Fibroblast of lung (primary cell): Measurements from ENCODE around the gene CCDC61.

Experiments used
- EZH2 ChIP-seq: IDR thresholded peaks from 2 replicates; pipeline ENCODE4 v1.5.1; 2012; ENCODE audit warnings: low read length, control low read depth, mild to moderate bottlenecking; ENCODE audit errors: missing control alignments
- TF ChIP-seq, protein P1 (sequence below), 2 donors: IDR thresholded peaks in 1 of 2; conservative IDR thresholded peaks in 1 of 2; 1 replicate in 1 of 2; 2 replicates in 1 of 2; pipeline ENCODE4 v1.5.1; 2011 to 2012; ENCODE audit warnings: low read length in 2 of 2, control low read depth in 1 of 2, inconsistent platforms in 1 of 2, low read depth in 1 of 2, mild to moderate bottlenecking in 1 of 2

DNA sequence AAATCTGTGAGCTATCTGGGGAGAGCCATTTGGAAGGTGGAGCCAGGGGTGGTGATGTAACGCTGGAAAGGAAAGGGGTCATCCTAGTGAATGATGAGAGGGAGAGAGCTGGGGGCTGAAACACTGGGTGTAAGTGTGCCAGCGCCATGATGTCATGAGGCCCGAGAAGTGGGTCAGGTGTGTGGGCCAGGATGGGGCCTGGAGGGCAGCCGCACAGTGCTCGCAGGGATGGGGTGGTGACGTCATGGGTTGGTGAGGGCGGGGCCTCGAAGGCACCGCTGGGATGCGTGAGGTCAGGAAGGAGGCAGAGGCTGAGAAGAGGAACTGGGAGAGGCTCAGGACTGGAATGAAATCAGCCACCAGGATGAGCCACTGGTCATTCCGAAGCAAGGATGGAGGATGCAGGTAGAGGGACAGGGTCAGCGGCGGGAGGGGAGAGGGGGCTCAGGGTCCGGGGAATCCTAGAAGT is 4.4 kb downstream of the CCDC61 start:
- TF ChIP-seq, protein P1, sequence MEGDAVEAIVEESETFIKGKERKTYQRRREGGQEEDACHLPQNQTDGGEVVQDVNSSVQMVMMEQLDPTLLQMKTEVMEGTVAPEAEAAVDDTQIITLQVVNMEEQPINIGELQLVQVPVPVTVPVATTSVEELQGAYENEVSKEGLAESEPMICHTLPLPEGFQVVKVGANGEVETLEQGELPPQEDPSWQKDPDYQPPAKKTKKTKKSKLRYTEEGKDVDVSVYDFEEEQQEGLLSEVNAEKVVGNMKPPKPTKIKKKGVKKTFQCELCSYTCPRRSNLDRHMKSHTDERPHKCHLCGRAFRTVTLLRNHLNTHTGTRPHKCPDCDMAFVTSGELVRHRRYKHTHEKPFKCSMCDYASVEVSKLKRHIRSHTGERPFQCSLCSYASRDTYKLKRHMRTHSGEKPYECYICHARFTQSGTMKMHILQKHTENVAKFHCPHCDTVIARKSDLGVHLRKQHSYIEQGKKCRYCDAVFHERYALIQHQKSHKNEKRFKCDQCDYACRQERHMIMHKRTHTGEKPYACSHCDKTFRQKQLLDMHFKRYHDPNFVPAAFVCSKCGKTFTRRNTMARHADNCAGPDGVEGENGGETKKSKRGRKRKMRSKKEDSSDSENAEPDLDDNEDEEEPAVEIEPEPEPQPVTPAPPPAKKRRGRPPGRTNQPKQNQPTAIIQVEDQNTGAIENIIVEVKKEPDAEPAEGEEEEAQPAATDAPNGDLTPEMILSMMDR (conservative IDR thresholded peaks at IDR 0.05 in 1 of 2, IDR thresholded peaks at IDR 0.05 in 1 of 2; ENCODE audit: low read depth in 1 of 2, low read length in 2 of 2) = no peak
- no peak for TF ChIP-seq EZH2
